NCI-H128 (cell line): ENCODE data around the gene VPS4B.
"Not testable (repeated sequence)": the region's sequence is repeated elsewhere in the genome, so short reads cannot be mapped to it uniquely, and the experiment has no call there.

Experiments used
- DNase-seq: peaks from one replicate; lab custom pipeline; 2025; ENCODE audit not compliant: unreplicated experiment; lab: John Stamatoyannopoulos, UW

VPS4B gene

DNA sequence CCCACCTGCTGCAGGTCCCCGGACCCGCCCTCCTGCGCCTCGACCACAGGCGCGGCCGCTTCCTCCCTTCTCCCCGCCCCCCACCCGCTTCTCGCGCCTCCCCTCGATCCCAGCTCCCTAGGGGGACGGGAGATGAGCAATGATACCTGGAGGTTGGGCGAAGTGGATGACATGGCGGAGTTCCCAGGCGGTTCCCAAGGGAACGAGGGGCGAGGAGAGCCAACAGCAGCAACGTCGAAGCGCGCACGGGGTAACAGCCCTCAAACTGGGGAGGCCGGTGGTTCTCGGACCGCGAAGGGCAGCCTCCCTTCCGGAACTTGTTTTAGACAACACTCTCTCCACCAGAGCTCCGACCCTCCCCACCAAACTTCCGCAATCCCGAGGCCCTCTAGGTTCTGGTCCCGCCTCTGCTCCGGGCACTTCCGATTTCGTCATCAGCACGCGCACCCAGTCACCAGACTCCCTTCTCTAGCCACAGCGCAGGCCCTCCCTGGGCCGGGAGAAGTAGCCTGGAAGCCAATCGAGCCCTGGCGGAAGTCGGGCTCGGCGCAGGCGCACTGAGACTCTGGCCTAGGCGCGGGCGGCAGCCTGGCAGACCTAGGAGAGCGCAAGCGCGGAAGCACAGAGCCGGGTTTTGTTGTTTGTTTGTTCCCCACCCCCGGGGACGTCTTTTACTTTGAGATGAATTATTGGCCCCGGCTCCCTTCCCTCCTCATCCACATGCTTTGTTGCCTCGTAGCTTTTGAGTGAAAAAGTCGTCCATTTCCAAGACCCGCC, at the start of gene VPS4B:
Gene VPS4B (minus strand): TSS at position 390 of the 777 bp plus-strand sequence. CDS start 217 bp downstream, at position 173.
- DNase-seq: peak; percentile 100

DNA sequence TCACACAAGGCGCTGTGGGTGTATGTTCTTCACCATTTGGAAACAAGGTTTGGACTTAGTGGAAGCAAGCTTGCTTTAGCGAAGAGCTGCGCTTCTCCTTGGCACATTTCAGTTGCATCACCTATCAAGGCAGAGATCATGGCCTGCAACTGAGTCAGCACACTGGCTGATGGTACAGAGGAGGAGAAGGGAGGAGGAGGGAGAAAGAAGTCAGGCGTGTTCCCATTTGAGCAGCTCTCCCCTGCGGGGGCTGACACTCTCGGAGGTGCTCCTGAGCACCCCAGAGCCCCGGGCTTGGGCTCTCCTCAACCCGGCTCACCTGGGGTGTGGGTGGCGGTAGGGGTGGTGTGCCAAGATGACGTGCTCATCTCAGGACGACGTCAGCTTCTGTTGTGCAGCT, 48.5 kb upstream of the VPS4B start:
- DNase-seq: no peak

DNA sequence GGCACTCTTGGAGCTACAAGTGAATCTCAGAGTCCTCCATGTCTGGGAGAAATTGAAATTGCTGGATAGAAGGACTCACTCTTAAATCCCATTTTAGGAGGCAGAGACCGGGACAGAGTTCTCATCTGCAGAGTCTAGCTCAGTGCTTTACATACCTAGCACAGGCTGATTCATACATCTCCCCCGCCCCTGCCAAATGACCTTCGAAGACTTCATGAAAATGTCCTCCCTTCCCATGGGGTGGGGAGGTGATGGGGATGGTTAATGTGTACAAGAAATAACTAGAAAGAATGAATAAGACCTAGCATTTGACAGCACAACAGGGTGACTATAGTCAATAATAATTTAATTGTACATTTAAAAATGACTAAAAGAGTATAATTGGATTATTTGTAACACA, 46.3 kb upstream of the VPS4B start:
- DNase-seq: no peak

DNA sequence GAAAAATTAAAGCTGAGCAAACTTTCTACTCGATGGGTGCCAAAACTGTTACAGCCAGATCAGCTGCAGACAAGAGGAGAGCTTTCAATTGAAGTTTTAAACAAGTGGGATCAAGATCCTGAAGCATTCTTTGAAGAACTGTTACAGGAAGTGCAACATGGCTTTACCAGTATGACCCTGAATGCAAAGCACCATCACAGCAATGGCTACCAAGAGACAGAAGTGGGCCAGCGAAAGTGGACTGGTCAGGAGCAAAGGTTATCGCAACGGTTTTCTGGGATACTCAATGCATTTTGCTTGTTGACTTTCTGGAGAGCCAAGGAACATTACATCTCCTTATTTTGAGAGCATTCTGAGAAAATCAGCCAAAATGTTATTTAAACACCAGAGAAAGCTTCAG, 45.4 kb upstream of the VPS4B start:
- DNase-seq: no peak

DNA sequence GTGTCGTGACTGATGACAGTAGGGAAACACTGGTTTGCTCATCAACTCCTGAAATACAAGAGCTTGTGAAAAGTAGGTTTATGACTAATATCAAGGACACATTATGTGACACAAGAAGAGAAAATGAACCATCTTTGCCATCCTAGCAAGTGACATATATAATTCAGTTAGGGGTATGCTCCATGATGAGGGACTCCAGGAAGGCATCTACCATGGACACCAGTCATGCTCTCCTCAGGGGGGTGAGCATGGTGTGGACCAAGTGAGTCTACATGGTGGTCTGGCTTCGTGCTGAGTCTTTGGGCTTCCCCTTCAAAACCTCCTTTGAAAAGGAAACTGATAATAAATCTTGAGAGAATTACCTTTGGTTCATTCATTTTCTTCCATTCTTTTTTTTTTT, 42.8 kb upstream of the VPS4B start:
- no peak for DNase-seq

DNA sequence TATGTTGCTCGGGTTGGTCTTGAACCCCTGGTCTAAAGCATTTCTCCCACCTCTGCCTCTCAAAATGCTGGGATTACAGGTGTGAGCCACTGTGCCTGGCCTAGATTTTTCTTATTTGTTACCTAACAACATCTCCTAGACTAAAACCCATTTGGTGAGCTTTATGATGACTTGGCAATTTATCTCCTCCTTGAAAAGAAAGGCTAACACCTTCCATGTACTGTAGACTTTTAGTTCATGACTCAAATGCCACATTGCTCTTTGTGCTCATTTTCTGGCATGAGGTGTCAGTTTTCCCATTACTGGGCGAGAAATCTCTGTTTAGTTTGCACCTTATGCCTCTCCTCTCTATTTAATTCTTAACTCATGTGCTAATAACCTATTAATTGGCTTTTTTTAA, 42.2 kb upstream of the VPS4B start:
- DNase-seq: no peak

DNA sequence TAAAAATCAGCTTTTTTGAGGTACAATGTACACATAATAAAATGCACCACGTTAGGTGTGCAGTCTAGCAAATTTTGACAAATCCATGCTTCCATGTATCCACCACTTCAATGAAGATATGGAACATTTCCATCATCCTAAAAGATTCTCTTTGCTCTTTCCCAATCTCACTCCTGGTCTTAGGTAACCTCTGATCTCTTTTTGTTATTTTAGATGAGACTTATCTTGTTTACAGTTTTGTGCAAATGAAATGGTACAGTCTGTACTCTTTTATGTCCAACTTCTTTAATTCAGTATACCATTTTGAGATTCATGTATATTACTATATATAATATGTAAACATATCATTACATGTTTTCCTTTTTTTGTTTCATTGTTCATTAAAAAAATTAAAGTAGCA, 38.1 kb upstream of the VPS4B start:
- DNase-seq: no peak

DNA sequence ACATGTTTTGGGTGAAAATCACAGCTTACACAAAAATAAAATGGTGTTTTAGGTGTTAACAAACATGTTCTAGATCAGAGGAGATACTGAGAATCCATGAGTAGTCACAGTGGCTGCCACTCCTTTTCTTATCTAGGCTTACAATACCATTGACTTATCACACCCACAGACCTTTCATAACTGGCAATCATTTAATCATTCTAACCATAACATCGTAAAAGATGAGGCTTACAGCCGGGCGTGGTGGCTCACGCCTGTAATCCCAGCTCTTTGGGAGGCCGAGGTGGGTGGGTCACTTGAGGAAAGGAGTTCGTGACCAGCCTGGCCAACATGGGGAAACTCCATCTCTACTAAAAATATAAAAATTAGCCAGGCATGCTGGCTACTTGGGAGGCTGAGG, 35.7 kb upstream of the VPS4B start:
- no peak for DNase-seq

DNA sequence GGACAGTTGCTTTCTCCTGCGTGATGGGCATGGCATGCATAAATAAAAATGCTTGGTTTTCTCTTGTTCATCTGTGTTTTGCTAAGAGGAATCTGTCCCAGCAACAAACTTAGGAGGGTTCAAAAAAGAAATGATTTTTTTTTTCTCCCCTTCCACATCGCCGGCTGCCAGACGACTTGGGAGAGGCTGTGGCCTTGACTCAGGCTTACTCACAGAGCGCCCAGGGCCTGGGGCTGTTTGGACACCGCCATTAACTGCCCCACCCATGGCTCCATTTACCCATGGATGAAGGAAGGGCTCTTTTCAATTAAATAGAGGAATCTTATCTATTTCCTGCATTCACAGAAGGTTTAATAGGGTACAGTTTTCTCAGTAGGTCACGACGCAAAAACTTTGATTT, 32.2 kb upstream of the VPS4B start:
- DNase-seq: no peak

DNA sequence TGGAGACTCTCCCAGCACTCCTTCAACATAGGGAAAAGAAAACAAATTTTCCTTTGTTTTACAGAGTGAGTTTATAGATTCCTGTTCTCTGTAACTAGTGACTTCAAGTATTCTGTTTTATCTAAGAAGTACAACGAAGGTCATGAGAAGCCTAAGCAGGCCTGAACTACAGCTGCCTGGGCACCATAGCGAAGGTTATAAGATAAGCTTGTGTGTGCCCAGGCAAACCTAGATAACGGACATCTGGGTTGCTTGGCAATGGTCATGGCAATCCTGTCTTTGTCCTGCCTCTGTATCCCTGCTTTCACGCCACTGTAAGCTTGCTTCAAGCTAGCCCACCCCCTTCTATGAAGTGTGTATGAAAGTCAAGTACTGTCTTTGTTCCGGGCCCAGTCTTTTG, 30.5 kb upstream of the VPS4B start:
- DNase-seq: not testable (repeated sequence)

DNA sequence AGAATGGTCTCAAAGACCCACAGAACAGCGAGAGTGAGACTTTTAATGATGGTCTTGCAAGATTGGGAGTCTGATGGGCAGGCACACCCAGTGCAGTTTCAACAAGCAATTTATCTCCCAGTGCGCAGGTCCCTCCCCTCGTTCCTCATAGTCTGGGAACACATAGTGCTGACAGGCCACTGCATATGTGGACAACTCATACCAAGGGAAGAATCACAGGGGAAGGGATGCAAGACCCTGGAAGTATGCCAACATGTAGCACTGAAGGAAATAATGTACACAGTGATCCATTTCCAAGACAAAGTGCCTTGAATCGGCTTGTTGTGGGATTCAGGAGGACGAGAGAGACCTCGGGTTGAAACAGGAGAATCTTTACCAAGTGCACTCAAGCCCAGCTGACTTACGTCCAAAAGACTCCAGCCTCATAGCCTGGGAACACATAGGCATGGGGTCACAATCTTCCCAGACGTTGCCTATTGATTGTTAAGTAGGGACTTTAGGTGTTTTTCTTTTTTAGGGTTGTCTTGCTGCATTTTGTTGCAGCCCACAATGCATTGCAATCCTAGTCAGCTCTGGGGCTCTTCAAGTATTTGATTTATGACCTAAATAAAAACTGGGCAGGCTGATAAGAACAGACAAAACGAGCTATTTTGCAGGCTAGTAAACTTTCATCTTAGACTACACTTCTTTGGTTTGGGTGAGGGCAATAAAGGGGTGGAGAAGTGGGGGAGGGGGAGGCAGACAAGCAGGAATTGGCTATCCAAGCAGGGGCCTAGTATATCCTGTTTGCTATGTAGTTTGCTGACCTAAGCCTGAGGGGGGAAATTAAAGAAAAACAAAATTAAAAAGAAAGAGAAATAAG, 29.8 kb upstream of the VPS4B start:
- no peak for DNase-seq

DNA sequence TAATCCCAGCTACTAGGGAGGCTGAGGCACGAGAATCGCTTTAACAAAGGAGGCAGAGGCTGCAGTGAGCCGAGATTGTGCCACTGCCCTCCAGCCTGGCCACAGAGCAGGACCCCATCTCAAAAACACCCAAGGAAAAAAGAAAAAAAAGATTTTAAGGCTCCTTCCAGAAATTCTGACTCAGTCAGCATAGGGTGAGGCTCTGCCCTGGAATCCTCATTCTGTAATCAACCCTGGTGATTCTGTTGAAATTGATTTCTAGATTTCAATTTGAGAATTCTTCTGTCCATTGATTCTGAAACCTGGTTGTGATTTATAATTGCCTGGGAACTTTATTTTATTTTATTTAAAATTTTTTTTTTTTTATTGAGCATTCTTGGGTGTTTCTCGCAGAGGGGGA, 27.1 kb upstream of the VPS4B start:
- no peak for DNase-seq

DNA sequence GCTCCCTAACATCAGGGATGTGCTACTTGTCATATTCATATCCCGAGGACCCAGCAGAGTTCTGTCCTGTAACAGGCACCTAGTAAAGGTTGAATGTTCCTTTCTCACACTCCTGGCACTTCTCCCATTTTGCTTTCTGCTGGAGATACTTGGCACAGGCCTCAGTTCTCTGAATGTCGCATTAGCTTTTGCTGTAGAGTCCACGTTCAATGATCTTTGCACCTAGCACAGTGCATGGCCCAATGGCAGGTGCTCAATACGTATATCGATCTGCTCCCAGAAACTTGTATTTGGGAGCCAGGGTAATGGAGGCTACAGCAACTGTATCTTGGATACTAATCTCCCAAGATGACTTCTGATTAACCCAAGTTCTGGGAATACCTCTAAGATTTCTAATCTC, 24.8 kb upstream of the VPS4B start:
- no peak for DNase-seq

DNA sequence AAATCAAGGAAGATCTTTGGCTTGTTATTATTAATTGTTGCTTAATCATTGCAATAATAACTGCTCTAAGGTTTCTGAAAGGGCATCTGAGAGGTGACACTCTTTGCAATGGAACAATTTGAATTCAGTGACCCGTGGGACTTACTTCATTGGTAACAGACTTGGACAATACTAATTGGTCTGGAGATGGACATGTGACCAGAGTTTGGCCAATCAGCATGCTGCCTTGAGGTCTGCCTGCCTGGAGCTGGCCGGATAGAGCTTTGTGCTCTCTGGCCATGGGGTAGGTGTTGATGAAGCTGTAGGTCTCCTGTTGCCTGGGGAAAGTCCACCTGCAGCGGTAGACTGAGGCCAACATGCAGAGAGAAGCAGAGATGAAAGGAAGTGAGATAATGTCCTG, 24.0 kb upstream of the VPS4B start:
- no peak for DNase-seq

DNA sequence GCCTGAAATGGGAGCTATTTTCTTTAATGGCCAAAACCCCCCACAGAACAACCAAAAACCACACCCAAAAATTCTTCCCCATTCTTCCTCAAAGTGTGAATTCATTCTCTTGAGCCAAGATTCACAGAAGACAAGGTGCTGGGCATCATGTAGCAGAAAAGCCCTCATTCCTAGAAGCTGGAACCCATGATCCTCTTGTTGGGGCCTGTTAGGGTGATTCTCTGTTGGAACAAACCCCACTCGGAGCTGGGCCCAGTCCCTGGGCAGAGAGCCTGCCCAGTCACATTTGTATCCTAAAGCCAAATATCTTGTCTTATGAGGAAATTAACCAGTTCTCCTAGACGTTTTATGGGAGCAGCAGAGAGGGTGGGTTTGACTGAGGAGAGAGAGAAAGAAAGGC, 22.8 kb upstream of the VPS4B start:
- no peak for DNase-seq

DNA sequence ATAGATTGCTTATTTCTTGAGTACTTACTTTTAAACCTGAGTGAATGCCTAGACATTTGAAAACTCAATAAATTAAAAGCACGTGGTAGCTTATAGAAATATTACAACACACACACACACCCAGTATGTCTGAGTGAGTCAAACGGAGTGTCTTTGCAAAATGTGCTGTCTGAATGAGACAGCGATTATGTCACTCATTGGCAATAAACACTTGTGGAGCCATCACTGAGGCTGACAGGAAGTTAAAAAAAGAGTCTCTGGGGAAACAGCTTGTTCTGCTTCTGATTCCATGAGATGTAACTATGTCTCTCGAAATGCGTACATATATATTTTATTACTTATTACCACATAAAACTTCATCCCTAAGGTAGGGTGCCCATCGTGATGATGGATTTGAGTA, 22.3 kb upstream of the VPS4B start:
- DNase-seq: no peak

DNA sequence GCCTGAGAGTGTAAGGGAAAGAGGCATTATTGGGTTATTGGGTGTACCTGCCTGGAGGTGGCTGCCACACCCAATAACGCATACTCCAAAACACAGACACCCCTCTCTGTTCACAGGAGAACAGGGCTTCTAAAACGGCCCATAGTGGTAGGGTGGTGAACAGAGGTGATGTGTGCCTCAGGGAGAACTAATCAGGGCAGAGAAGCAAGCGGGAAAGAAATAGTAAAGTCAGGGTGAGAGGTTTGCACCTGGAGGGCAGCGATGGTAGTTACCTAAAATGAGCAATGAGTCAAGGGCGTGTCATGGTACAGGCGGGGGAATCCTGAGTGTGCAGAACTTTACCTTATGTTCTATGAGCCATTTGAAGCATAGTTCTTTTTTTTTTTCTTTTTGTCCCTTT, 21.6 kb upstream of the VPS4B start:
- no peak for DNase-seq

DNA sequence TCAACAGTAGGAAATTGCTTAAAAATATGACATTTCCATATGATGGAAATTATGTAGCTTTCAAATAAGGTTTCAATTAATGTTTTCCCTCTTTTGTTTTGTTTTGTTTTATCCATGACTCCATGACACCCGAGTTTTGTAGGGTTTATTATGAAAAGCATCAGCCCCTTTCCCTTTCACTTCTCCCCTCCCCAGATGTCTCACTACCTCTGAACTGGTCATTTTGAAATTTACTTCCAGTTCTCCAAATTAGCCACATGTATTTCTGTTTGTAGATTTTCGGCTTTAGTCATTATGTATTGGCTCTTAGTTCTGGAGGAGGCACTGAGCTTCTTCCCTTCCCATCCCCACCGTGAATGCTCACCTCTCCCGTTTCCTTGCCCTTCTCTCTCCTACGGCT, 18.6 kb upstream of the VPS4B start:
- DNase-seq: no peak

DNA sequence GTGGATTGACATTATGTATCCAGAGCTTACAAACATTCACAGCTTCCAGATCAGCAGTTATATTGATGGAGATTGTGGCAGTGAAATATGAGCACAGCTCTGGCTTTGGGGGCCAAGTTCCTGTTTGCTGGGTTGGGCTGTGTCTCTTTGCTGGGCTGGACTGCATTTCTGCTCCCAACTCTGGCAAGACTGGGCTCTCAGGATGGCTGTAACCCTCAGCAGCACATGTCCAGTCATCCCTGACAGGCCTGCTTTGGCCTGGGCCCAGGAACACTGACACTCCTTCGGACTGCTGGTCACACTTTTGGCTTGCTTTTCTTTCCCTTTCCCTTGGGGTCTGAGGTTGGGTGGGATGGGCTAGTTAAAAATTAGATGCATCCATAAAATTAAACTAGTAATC, 17.9 kb upstream of the VPS4B start:
- DNase-seq: no peak

DNA sequence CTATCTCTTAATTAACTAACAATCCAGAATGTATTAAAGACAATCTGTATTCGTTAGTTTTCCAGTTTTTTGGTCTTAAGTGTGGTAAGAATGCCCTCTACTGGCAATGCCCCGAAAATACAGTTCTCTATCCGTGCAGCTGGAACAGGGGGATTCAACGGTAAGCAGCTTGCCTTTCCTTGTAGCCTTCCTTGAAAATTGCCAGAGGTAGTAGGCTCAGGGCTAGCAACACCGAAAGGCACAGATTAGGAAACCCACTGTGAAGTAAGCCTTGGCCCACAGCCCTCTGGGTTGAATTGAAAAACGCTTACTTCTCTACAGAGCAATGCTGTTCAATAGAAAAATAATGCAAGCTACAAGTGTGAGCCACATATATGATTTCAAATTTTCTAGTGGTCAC, 17.1 kb upstream of the VPS4B start:
- peak; percentile 57 for DNase-seq

DNA sequence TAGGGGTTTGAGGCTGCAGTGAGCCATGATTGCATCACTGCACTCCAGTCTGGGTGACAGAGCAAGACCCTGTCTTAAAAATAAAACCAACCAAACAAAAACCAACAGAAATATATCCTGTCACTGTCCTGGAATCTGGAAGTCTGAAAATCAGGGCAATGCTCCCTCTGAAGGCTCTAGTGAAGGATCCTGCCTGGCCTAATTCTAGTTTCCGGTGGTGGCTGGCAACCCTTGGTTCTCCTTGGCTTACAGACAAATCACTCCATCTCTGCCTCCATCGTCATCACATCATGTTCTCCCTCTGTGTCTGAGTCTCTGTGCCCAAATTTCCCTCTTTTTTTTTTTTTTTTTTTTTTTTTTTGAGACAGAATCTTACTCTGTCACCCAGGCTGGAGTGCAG, 15.9 kb upstream of the VPS4B start:
- DNase-seq: no peak

DNA sequence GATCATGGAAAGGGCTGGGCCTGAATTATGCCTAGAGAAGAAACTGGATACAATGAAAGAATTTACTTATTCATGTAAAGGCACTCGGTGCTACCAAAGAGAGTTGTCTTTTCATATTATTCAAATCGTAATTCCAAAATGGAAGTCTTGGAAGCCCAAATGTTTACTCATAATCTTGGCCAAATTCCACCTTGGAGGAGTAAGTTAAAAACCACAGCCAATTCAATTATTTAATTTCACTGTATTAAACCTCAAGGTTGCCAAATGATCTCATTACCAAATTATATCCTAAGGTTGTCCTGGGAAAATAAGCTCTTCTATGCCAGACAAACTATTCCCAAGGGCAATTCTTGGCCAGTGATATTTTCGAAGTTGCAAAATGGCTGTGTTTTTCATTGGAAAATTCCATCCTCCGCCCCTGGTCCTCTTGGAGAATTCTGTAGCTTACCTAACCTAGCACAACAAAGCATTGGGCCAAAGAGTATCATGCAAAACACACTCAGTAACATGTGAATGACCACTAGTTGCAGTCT, 11.1 kb upstream of the VPS4B start:
- DNase-seq: no peak
